Lung (tissue), 12 donors: ENCODE data around the gene CD14. TPM values are rescaled to one million over a fixed set of nuclear protein-coding genes. Genes with fewer than 3 reads are reported as not detected.
"Not testable (repeated sequence)": the region's sequence is repeated elsewhere in the genome, so short reads cannot be mapped to it uniquely, and the experiment has no call there.

Experiments
- ATAC-seq: fragments of 200-7000 bp; cut with Tn5 transposase; one replicate; pipeline ENCODE4 v1.9.1; 2020; ENCODE audit warnings: moderate number of reproducible peaks; ENCODE audit not compliant: insufficient read depth, low FRiP score
- DNase-seq, 3 donors: peaks; one replicate each; pipeline ENCODE4 v3.0.0-alpha.2; 2013 to 2017
- H3K27ac ChIP-seq, 2 donors: one replicate each; pipeline ENCODE4 v1.5.1; 2013; ENCODE audit warnings: mild to moderate bottlenecking in 2 of 2, moderate library complexity in 2 of 2, control low read depth in 1 of 2, inconsistent platforms in 1 of 2, low read depth in 1 of 2, low read length in 1 of 2
- H3K27me3 ChIP-seq, 3 donors: one replicate each; pipeline ENCODE4 v1.5.1; 2013; ENCODE audit warnings: low read length in 2 of 3; ENCODE audit not compliant: control insufficient read depth in 3 of 3, insufficient read depth in 3 of 3
- H3K36me3 ChIP-seq, 4 donors: one replicate each; pipeline ENCODE4 v1.5.1; 2013; ENCODE audit warnings: low read length in 4 of 4, mild to moderate bottlenecking in 1 of 4, moderate library complexity in 1 of 4; ENCODE audit not compliant: control insufficient read depth in 4 of 4, insufficient read depth in 4 of 4
- H3K4me1 ChIP-seq, 5 donors: one replicate each; pipeline ENCODE4 v1.5.1; 2013; ENCODE audit warnings: low read length in 5 of 5, mild to moderate bottlenecking in 2 of 5, moderate library complexity in 1 of 5; ENCODE audit not compliant: control insufficient read depth in 5 of 5, insufficient read depth in 5 of 5
- H3K4me3 ChIP-seq: one replicate; pipeline ENCODE4 v1.5.1; 2013; ENCODE audit warnings: mild to moderate bottlenecking, control low read depth, moderate library complexity
- H3K9ac ChIP-seq, 2 donors: one replicate each; pipeline ENCODE4 v1.5.1; 2013; ENCODE audit warnings: low read length in 2 of 2, control low read depth in 1 of 2; ENCODE audit not compliant: insufficient read depth in 1 of 2
- H3K9me3 ChIP-seq, 4 donors: one replicate each; pipeline ENCODE4 v1.5.1; 2013; ENCODE audit warnings: low read length in 3 of 4, mild to moderate bottlenecking in 1 of 4, moderate library complexity in 1 of 4; ENCODE audit not compliant: control insufficient read depth in 4 of 4, insufficient read depth in 3 of 4
- WGBS, 2 donors: extraction: QIAGEN DNeasy Blood & Tissue Kit; methylation state at CpG; one replicate each; pipeline ENCODE4 v1.1.7; 2013; 5-methylcytosine and 5-hydroxymethylcytosine counted together
- polyA plus RNA-seq, 2 donors: library from polyadenylated mRNA; stranded (reverse); fragments of 200-250 nt; gene quantifications; one replicate each; pipeline ENCODE4 v1.2.1, GENCODE V29; 2013
- total RNA-seq, 2 donors: library from RNA; depleted of rRNA in 1 of 2; stranded (reverse); fragments of >200 nt in 1 of 2; gene quantifications; one replicate each; pipeline ENCODE4 v1.2.1, GENCODE V29; 2014 to 2021
- TF ChIP-seq, protein P1 (sequence below): IDR thresholded peaks from 2 replicates; pipeline ENCODE4 v1.5.1; 2012; ENCODE audit warnings: mild to moderate bottlenecking; ENCODE audit errors: control extremely low read depth, extremely low read depth
- donor health status: control.
- donor health status: control.
- donor health status: Bipolar disorder and iron deficiency.
- donor health status: healthy.
- donor health status: DM: yes; HTN: yes; CAD: no.

Gene CD14
- total and polyA plus RNA-seq, 4 donors = 57.9 to 357 (median 80.2) TPM

DNA sequence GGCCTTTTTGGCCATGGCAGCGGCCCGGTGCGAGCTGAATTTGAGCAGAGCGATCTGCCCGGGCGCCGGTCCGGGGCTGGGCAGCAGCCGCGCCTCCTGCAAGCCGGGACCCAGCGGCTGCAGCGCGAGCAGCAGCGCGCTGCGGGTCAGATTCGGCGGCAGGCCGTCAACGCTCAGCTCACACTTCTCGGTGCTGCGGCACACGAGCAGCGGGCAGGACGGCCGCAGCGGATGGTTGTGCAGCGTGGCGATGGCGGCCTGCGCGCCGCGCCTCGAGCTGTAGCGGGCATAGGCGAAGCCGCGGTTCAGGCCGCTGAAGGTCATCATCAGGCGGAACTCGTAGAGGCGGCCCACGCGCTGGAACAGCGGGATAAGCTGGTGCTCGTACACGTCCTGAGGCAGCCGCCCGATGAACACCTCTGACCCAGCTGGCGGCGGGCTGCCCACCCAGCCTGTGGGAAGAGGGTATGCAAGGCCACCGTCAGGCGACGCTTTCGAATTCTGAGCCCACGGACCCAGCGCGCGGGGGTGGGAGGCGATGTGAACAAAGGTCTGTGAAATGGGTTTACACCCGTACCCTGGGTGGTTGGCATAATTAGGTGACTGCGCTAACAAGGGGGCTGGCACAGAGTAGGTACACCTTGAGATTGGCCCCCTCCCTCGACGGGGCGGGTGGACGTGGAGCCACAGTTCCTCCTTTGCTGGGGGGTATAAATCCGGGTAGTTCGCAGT is 39.6 kb upstream of the CD14 start:
- H3K9ac ChIP-seq = no peak overlapping the region
- H3K36me3 ChIP-seq = peaks cover 30 to 75% (median 38%) of the 10 kb centered on the region in 4 donors
- no peaks in the 10 kb centered on the region for H3K4me1 ChIP-seq
- peak; percentile 17 to 51 (median 29) for DNase-seq
- H3K9me3 ChIP-seq = no peaks in the 10 kb centered on the region
- no peak overlapping the region for H3K4me3 ChIP-seq
- WGBS, 2 donors = 78 to 85% methylated on average over 70 of the region's 70 CpGs
- TF ChIP-seq, protein P1, sequence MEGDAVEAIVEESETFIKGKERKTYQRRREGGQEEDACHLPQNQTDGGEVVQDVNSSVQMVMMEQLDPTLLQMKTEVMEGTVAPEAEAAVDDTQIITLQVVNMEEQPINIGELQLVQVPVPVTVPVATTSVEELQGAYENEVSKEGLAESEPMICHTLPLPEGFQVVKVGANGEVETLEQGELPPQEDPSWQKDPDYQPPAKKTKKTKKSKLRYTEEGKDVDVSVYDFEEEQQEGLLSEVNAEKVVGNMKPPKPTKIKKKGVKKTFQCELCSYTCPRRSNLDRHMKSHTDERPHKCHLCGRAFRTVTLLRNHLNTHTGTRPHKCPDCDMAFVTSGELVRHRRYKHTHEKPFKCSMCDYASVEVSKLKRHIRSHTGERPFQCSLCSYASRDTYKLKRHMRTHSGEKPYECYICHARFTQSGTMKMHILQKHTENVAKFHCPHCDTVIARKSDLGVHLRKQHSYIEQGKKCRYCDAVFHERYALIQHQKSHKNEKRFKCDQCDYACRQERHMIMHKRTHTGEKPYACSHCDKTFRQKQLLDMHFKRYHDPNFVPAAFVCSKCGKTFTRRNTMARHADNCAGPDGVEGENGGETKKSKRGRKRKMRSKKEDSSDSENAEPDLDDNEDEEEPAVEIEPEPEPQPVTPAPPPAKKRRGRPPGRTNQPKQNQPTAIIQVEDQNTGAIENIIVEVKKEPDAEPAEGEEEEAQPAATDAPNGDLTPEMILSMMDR = no peak
- no peaks in the 10 kb centered on the region for H3K27me3 ChIP-seq
- no peak for ATAC-seq
- no peak overlapping the region for H3K27ac ChIP-seq

DNA sequence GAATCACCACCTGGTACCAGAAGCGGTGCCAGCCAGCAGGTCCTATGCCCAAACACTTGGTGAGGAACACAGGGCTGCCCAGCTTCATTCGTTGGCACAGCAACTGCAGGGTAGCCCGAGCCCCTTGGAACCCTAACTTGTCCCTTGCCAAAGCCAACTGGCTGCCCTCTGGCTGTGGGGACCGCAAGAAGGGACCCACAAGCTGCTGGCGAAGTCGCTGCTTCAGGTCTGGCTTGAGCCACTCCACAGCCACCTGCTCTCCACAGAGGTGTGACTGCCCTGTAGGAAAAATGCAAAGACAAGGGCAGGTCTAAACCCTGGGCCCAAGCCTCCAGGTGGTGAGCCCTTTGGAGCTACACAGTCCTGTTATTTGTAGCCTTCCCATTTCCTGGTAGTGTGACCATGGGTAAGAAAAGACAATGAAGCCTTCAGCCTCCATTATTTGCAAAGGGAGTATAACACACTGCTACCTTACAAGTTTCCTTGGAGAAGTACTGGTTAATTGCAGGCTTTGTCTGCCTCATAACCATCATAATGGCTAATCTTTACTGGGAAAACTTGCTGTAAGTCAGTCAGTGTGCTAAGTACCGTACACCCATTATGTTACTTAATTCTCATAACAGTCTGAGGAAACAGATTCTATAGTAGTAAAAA is 38.6 kb upstream of the CD14 start:
- H3K4me1 ChIP-seq = no peaks in the 10 kb centered on the region
- H3K27ac ChIP-seq = no peak overlapping the region
- TF ChIP-seq, protein P1 = no peak
- no peaks in the 10 kb centered on the region for H3K9me3 ChIP-seq
- no peak overlapping the region for H3K4me3 ChIP-seq
- no peak for ATAC-seq
- H3K27me3 ChIP-seq = no peaks in the 10 kb centered on the region
- WGBS, 2 donors = 93 to 99% methylated on average over 5 to 6 of the region's 7 CpGs
- no peak for DNase-seq
- peaks cover 28 to 68% (median 31%) of the 10 kb centered on the region in 4 donors for H3K36me3 ChIP-seq
- H3K9ac ChIP-seq = no peak overlapping the region

- peaks cover 22 to 65% (median 26%) of the 10 kb centered on the region in 4 donors for H3K36me3 ChIP-seq
- H3K4me1 ChIP-seq, ATAC-seq, H3K9me3 ChIP-seq, H3K4me3 ChIP-seq, H3K9ac ChIP-seq, H3K27me3 ChIP-seq, H3K27ac ChIP-seq, DNase-seq: not testable (repeated sequence)
- WGBS, 2 donors = 94 to 100% methylated on average over 4 of the region's 4 CpGs
Observed at GRCh38 chr5:140671035-140671434, 38.1 kb upstream of the CD14 start.

GRCh38 chr5:140664359-140665119 is 31.6 kb upstream of the CD14 start, which contains the start of gene WDR55:
Gene WDR55, plus strand, starts transcription at chr5:140664904. Its CDS starts 9 bp downstream, at chr5:140664913.
- ATAC-seq (peak; percentile 97), DNase-seq (peak; percentile 94 to 96 (median 95))
- peak within 1 kb of the TSS; percentile 86 for H3K4me3 ChIP-seq
- 0 to 1% methylated on average over 52 to 54 of the region's 54 CpGs for WGBS, 2 donors
- H3K9me3 ChIP-seq = no peaks in the 10 kb centered on the region
- H3K36me3 ChIP-seq = peaks cover 31 to 46% (median 33%) of the 10 kb centered on the region in 4 donors
- peaks cover 0 to 10% (median 3%) of the 10 kb centered on the region in 5 donors for H3K4me1 ChIP-seq
- peak within 1 kb of the TSS; percentile 33 to 78 for H3K9ac ChIP-seq
- H3K27ac ChIP-seq = peak within 1 kb of the TSS; percentile 91 to 96
- H3K27me3 ChIP-seq = no peaks in the 10 kb centered on the region
- TF ChIP-seq, protein P1 = no peak
